Endothelial cell of umbilical vein (primary cell): ENCODE data around the gene ZNF330.

ENCODE experiments used
- CTCF ChIP-seq, 2 donors: IDR thresholded peaks; 1 replicate in 1 of 2; 2 replicates in 1 of 2; pipeline ENCODE4 v1.5.1; 2011; ENCODE audit warnings: low read length in 2 of 2, mild to moderate bottlenecking in 2 of 2, moderate library complexity in 2 of 2, control low read depth in 1 of 2, inconsistent platforms in 1 of 2, low read depth in 1 of 2; ENCODE audit not compliant: insufficient read depth in 1 of 2; ENCODE audit errors: extremely low read depth in 1 of 2
- EZH2 ChIP-seq: IDR thresholded peaks from 2 replicates; pipeline ENCODE4 v1.6.1; 2012; ENCODE audit warnings: borderline replicate concordance, low read depth, mild to moderate bottlenecking, moderate library complexity, low read length, inconsistent platforms; ENCODE audit not compliant: severe bottlenecking
- MAX ChIP-seq: IDR thresholded peaks from 2 replicates; pipeline ENCODE4 v1.6.1; 2011; ENCODE audit not compliant: insufficient read depth, insufficient read length
- POLR2A ChIP-seq: IDR thresholded peaks from 2 replicates; pipeline ENCODE4 v1.6.1; 2012; ENCODE audit warnings: low read depth, mild to moderate bottlenecking, control low read depth, low read length
- POLR2AphosphoS5 ChIP-seq: IDR thresholded peaks from 2 replicates; pipeline ENCODE4 v1.6.1; 2012; ENCODE audit warnings: low read depth, mild to moderate bottlenecking, control low read depth, low read length, moderate library complexity; ENCODE audit not compliant: insufficient read depth

GRCh38 chr4:141244419-141244818, 23.7 kb downstream of the ZNF330 start:
- TF ChIP-seq MAX (no peak), CTCF (IDR thresholded peaks at IDR 0.05; ENCODE audit: extremely low read depth in 1 of 2, insufficient read depth in 1 of 2, low read depth in 1 of 2, low read length in 2 of 2) (no peak), POLR2AphosphoS5 (no peak), EZH2 (no peak), POLR2A (no peak)
